Measurements from ENCODE around the gene DYNC2LI1. TPM values are rescaled to one million over a fixed set of nuclear protein-coding genes. Genes with fewer than 3 reads are reported as not detected.

DYNC2LI1 gene
- total RNA-seq, 4 donors from 2014 or later: 19.5 to 37.3 (median 33.1) TPM

GRCh38 chr2:43776324-43776723 is 2.5 kb downstream of the DYNC2LI1 start:
- H3K27me3 ChIP-seq: no peaks in the 10 kb centered on the region
- H3K36me3 ChIP-seq: peaks cover 0 to 33% (median 0%) of the 10 kb centered on the region in 3 donors
- no peak for DNase-seq (ENCODE audit: low spot score in 2 of 2)
- no peak overlapping the region for H3K27ac ChIP-seq
- TF ChIP-seq EP300 (IDR thresholded peaks at IDR 0.05) (no peak), POLR2A (IDR thresholded peaks at IDR 0.05) (no peak)
- TF ChIP-seq, protein P1, sequence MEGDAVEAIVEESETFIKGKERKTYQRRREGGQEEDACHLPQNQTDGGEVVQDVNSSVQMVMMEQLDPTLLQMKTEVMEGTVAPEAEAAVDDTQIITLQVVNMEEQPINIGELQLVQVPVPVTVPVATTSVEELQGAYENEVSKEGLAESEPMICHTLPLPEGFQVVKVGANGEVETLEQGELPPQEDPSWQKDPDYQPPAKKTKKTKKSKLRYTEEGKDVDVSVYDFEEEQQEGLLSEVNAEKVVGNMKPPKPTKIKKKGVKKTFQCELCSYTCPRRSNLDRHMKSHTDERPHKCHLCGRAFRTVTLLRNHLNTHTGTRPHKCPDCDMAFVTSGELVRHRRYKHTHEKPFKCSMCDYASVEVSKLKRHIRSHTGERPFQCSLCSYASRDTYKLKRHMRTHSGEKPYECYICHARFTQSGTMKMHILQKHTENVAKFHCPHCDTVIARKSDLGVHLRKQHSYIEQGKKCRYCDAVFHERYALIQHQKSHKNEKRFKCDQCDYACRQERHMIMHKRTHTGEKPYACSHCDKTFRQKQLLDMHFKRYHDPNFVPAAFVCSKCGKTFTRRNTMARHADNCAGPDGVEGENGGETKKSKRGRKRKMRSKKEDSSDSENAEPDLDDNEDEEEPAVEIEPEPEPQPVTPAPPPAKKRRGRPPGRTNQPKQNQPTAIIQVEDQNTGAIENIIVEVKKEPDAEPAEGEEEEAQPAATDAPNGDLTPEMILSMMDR (IDR thresholded peaks at IDR 0.05): no peak
- 54 to 59% methylated on average over 1 of the region's 1 CpG for WGBS, 2 donors
- H3K9me3 ChIP-seq: no peaks in the 10 kb centered on the region
- peaks cover 0 to 16% (median 3%) of the 10 kb centered on the region in 4 donors for H3K4me1 ChIP-seq
- no peak overlapping the region for H3K4me3 ChIP-seq

GRCh38 chr2:43777306-43777926 is 3.6 kb downstream of the DYNC2LI1 start:
- Histone ChIP-seq H3K9me3 (no peaks in the 10 kb centered on the region), H3K27me3 (no peaks in the 10 kb centered on the region), H3K4me3 (no peak overlapping the region), H3K27ac (no peak overlapping the region), H3K36me3 (peaks cover 0 to 33% (median 0%) of the 10 kb centered on the region in 3 donors), H3K4me1 (peaks cover 0 to 16% (median 3%) of the 10 kb centered on the region in 4 donors)
- no peak for TF ChIP-seq POLR2A (IDR thresholded peaks at IDR 0.05)
- TF ChIP-seq, protein P1 (IDR thresholded peaks at IDR 0.05): no peak
- no peak for TF ChIP-seq EP300 (IDR thresholded peaks at IDR 0.05)
- DNase-seq (ENCODE audit: low spot score in 2 of 2): no peak
- WGBS, 2 donors: 94% methylated on average over 8 of the region's 8 CpGs

DNA sequence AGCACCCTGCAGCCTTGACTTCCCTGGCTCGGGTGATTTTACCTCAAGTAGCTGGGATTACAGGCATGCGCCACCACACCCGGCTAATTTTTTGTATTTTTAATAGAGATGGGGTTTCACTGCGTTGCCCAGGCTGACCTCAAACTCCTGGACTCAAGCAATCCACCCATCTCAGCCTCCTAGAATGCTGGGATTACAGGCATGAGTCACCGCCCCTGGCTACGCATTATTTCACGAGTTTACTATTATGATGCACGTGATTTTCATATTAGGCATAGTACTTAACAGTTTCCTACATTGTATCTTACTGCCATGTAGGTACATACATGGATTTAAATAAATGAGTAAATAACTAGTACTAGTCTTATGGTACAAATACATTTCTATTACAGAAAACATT is 4.4 kb downstream of the DYNC2LI1 start:
- H3K4me3 ChIP-seq: no peak overlapping the region
- TF ChIP-seq POLR2A (IDR thresholded peaks at IDR 0.05) (no peak), EP300 (IDR thresholded peaks at IDR 0.05) (no peak)
- TF ChIP-seq, protein P1 (IDR thresholded peaks at IDR 0.05): no peak
- H3K4me1 ChIP-seq: peaks cover 0 to 16% (median 3%) of the 10 kb centered on the region in 4 donors
- DNase-seq (ENCODE audit: low spot score in 2 of 2): no peak
- H3K36me3 ChIP-seq: peaks cover 0 to 33% (median 0%) of the 10 kb centered on the region in 3 donors
- WGBS, 2 donors: 93 to 96% methylated on average over 8 of the region's 8 CpGs
- H3K27me3 ChIP-seq: no peaks in the 10 kb centered on the region
- H3K9me3 ChIP-seq: no peaks in the 10 kb centered on the region
- no peak overlapping the region for H3K27ac ChIP-seq

DNA sequence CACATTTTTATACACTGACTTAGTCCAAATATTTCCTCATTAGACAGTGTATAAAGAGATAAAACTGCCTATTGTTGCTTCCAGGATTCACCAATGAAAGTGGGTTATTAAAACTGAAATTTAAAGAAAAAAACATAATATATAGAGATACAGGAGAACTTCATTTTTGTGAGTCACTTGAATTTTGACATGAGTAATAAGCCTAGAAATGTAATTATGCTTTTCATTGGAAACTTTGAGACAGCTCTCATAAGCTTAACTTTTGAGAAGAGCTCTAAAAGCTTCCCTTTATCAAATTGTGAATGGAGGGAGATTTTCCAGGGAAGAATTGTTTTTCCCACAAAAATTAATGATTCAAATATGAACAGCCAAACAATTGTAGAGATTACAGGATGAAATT is 14.1 kb downstream of the DYNC2LI1 start:
- no peaks in the 10 kb centered on the region for H3K27me3 ChIP-seq
- H3K27ac ChIP-seq: no peak overlapping the region
- peaks cover 0 to 60% (median 0%) of the 10 kb centered on the region in 3 donors for H3K36me3 ChIP-seq
- TF ChIP-seq, protein P1 (IDR thresholded peaks at IDR 0.05): no peak
- TF ChIP-seq EP300 (IDR thresholded peaks at IDR 0.05): no peak
- no peak for TF ChIP-seq POLR2A (IDR thresholded peaks at IDR 0.05)
- no peaks in the 10 kb centered on the region for H3K9me3 ChIP-seq
- H3K4me1 ChIP-seq: peaks cover 0 to 4% (median 0%) of the 10 kb centered on the region in 4 donors
- H3K4me3 ChIP-seq: no peak overlapping the region
- no peak for DNase-seq (ENCODE audit: low spot score in 2 of 2)

GRCh38 chr2:43788646-43789045 is 14.8 kb downstream of the DYNC2LI1 start:
- peaks cover 0 to 4% (median 0%) of the 10 kb centered on the region in 4 donors for H3K4me1 ChIP-seq
- no peak overlapping the region for H3K27ac ChIP-seq
- WGBS, 2 donors: 81 to 86% methylated on average over 1 of the region's 1 CpG

More at GRCh38 chr2:43788646-43789045, 14.8 kb downstream of the DYNC2LI1 start:
- no peaks in the 10 kb centered on the region for H3K9me3 ChIP-seq
- TF ChIP-seq POLR2A (IDR thresholded peaks at IDR 0.05) (no peak), EP300 (IDR thresholded peaks at IDR 0.05) (no peak)
- TF ChIP-seq, protein P1 (IDR thresholded peaks at IDR 0.05): no peak
- no peak for DNase-seq (ENCODE audit: low spot score in 2 of 2)
- no peaks in the 10 kb centered on the region for H3K27me3 ChIP-seq
- H3K4me3 ChIP-seq: no peak overlapping the region
- peaks cover 0 to 67% (median 0%) of the 10 kb centered on the region in 3 donors for H3K36me3 ChIP-seq

All from tibial nerve (tissue), 4 donors.